GM18505 (cell line): ENCODE results near the gene SYT9.

Experiments used
- ATAC-seq: cut with Tn5 transposase; IDR thresholded peaks from one replicate; pipeline ENCODE4 v1.9.1; 2021; ENCODE audit not compliant: unreplicated experiment
- POLR2A ChIP-seq: IDR thresholded peaks from 4 replicates; pipeline ENCODE4 v1.6.1; 2011; ENCODE audit warnings: borderline replicate concordance; ENCODE audit not compliant: insufficient read depth, insufficient read length; ENCODE audit errors: extremely low read depth

SYT9 gene

DNA sequence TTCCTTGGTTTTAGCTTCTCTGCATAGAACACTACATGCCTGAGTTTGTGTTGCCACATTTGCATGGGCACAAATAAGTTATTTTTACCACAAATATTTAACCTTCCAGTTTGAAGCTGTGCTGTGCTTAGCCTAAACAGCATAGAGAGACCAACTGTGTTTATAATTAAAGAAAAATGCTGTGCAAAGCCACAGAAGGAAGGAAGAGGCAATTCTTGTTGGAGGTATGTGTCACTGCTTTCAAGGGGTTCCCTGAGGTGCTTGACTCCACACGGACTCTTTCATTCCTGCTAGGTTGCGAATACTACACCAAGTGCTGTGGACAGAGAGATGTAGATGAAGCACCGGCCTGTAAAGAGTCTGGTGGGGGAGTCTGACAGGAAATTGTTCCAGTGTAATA lies 186.0 kb downstream of the SYT9 start:
- no peak for TF ChIP-seq POLR2A
- no peak for ATAC-seq

GRCh38 chr11:7439746-7440320 lies 188.1 kb downstream of the SYT9 start:
- no peak for TF ChIP-seq POLR2A
- ATAC-seq, result no peak

DNA sequence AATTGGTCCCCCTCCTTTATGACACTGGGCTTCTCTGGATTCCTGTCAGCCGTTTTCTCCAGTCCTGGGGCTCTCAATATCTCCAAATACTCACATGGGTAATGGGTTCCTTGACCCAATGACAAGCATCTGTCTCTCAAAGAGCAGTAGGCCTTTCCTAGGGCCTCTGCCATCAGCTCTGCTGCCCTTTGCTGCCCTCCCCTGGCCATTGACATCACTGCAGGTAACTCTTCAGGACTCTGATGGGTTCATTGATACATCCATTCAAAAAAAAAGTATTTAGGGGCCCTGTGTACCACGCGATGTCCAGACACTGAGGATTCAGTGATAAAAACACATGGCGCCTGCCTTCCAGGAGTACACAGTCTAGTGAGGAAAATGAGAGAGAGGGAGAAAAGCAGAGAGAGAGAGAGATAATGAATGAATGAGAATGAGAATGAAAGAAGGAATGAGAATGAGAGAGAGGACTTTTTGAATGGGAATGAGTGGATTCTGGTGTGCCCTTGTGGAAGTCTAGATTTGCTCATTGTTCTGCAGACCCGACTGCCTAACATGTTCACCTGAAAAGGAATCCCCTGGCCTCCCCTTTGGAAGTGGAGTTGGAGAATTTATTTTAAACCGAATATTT lies 191.0 kb downstream of the SYT9 start:
- TF ChIP-seq POLR2A, result no peak
- peak; percentile 71 for ATAC-seq

GRCh38 chr11:7444091-7444981 lies 192.6 kb downstream of the SYT9 start:
- no peak for TF ChIP-seq POLR2A
- ATAC-seq, result no peak

GRCh38 chr11:7445564-7445963 lies 193.9 kb downstream of the SYT9 start:
- no peak for ATAC-seq
- no peak for TF ChIP-seq POLR2A

- ATAC-seq, result no peak
- TF ChIP-seq POLR2A, result no peak
Observed at GRCh38 chr11:7448201-7448600, 196.5 kb downstream of the SYT9 start.

DNA sequence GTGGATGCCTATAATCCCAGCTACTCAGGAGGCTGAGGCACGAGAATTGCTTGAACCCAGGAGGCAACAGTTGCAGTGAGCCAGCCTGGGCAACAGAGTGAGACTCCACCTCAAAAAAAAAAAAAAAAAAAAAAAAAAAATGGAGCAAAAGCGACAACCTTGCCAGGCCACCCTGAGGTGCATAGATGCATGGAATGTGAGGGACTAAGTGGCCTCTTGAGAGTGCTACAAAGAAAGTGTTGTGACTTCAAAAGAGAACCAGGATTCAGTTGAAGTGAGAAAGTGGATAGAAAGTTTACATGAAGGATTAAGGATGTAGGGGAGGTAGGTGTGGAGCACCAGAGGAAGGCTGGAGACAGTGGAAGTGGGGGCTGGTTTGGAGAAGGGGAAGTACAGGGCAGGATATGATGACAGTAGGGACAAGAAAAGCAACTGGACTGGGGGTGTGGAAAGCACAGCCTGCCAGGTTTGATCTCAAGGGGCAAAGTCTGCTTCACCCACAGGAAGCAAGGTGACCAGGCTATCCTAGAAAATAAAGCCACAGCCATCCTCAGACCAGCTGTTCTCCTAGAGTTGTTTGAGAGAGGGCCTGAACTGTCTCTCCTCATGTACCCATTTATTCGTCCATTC lies 197.6 kb downstream of the SYT9 start:
- TF ChIP-seq POLR2A, result no peak
- no peak for ATAC-seq

- no peak for ATAC-seq
- TF ChIP-seq POLR2A, result no peak
Observed at GRCh38 chr11:7449841-7450214, 198.1 kb downstream of the SYT9 start.

DNA sequence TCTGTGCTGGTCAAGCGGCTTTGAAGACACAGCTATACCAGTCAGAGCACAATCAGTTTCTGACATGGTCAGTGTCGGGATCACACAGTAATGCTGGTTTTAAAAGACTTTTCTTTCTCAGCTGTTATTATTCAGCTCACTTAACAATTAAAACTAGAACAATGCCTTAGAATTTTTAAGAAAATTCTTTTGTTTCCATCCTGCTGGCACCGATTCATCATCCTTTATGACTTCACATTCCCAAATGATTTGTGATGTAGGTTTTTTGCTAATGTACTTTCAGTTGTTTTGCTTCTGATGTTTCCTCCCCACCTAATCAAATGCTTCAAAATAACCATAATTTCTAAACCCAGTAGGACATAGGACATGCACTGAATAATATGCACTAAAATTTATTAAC lies 199.1 kb downstream of the SYT9 start:
- no peak for ATAC-seq
- TF ChIP-seq POLR2A, result no peak

GRCh38 chr11:7451520-7451919 lies 199.8 kb downstream of the SYT9 start:
- TF ChIP-seq POLR2A, result no peak
- ATAC-seq, result no peak

- TF ChIP-seq POLR2A, result no peak
- no peak for ATAC-seq
Observed at GRCh38 chr11:7451952-7452494, 200.3 kb downstream of the SYT9 start.

GRCh38 chr11:7454854-7455253 lies 203.2 kb downstream of the SYT9 start:
- ATAC-seq, result no peak
- TF ChIP-seq POLR2A, result no peak

GRCh38 chr11:7457211-7457610 lies 205.5 kb downstream of the SYT9 start:
- no peak for TF ChIP-seq POLR2A
- ATAC-seq, result no peak
